Measurements from ENCODE around the gene GGT6. TPM values are rescaled to one million over a fixed set of nuclear protein-coding genes. Genes with fewer than 3 reads are reported as not detected.

Gene GGT6
- total RNA-seq, 2 experiments from 2014 or later, result not detected

DNA sequence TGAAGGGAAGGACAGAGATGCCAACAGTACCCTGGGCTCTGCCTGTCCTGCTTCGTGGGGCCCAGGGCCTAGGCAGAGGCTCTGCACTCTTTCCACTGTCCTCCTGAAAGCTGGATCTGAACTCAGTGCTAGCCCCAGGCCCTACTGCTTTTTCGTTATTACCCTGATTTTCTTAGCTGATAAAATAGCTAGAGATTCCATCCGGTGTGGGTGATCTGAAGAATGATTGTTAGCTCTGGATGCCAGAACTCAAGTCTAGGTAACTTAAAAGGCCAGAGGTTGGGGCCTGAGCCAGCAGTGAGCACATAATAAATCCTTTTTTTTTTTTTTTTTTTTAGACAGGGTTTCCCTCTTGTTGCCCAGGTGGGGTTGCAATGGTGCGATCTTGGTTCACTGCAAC is 3.4 kb downstream of the GGT6 start:
- Mint-ChIP-seq H3K4me1 (ENCODE audit: low read depth) (peaks cover 41% of the 10 kb centered on the region), H3K36me3 (ENCODE audit: low read depth) (peaks cover 23% of the 10 kb centered on the region), H3K4me3 (peak overlapping the region; percentile 97), H3K27me3 (no peaks in the 10 kb centered on the region), H3K9me3 (no peaks in the 10 kb centered on the region), H3K27ac (peak overlapping the region; percentile 96)
- Histone ChIP-seq H3K36me3 (ENCODE audit: insufficient read depth, low read length) (peaks cover 13% of the 10 kb centered on the region), H3K27me3 (ENCODE audit: control insufficient read depth in 1 of 2, insufficient read depth in 2 of 2, low read length in 2 of 2) (no peaks in the 10 kb centered on the region), H3K9me3 (ENCODE audit: control insufficient read depth in 1 of 2, insufficient read depth in 1 of 2, low read length in 2 of 2) (peaks cover 0 to 3% of the 10 kb centered on the region in 2 experiments), H3K4me3 (ENCODE audit: low read length) (no peak overlapping the region), H3K4me1 (ENCODE audit: insufficient read depth, low read length) (peaks cover 32% of the 10 kb centered on the region), H3K27ac (ENCODE audit: low read depth in 1 of 2, low read length in 2 of 2) (no peak overlapping the region)
- DNase-seq, result no peak
- CTCF ChIA-PET, result interaction anchor here (1.3 to 1.9 kb wide), 2 partner anchors 8 to 11 kb away, joined by 3 to 7 read pairs; no protein-coding TSS in a partner anchor
- no peak for ATAC-seq (ENCODE audit: poor library complexity)
- intact Hi-C loops (cut with DNase I, micrococcal nuclease), result loop anchor here in 1 of 2 experiments (5.0 kb wide), 1 partner anchor 295 kb away; the partner anchor contains the start of gene ANKFY1
- POLR2A ChIA-PET, result no interaction called here
- no peak for TF ChIP-seq CTCF (IDR thresholded peaks at IDR 0.05)

DNA sequence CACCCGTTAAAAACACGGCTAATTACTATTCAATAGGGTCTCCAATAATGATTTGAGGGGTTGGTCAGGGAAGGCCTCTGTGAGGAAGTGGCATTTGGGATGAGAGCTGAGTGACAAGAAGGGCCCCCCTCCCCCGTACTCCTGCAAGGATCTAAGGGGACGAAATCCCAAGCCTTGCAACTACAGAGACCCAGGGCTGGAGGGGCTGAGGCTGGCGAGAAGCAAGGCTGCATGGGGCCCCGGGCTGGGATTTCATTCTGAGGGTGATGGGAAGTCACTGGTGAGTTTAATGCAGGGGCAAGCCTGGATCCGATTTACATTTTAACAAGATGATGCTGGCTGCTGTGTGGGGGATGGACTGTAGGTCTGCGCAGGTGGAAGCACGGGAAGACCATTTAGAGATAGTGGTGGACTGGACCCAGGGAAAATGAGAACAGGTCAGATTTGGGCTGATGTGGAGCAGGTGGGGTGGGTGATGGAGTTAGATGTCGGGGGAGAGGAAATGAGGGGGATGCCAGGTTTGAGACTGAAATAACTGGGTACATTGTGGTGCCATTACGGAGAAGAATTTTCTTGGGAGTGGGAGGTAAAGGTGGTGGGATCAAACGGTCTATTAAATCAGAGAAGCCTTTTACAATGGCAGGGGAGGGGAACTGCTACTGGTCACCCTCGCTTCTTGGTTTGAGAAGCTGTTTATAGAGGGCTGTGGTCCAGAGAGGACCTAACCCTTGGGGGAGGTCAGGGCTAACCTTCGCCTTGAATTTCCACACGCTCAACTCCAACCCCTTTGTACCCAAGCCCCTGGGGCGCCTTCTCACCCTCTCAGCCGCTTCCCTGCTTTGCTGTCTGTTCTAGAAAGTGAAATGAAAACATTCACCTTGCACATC is 4.3 kb downstream of the GGT6 start:
- ChIA-PET CTCF (interaction anchor here (1.3 to 1.9 kb wide), 2 partner anchors 9 to 11 kb away, joined by 3 to 7 read pairs; no protein-coding TSS in a partner anchor), POLR2A (interaction anchor here (1.0 to 1.7 kb wide), 7 partner anchors 11 to 413 kb away, joined by 3 to 7 read pairs (median 4); partner anchors contain the start of genes CYB5D2 and ZZEF1)
- Histone ChIP-seq H3K36me3 (ENCODE audit: insufficient read depth, low read length) (peaks cover 20% of the 10 kb centered on the region), H3K4me1 (ENCODE audit: insufficient read depth, low read length) (peaks cover 30% of the 10 kb centered on the region), H3K27ac (ENCODE audit: low read depth in 1 of 2, low read length in 2 of 2) (peak overlapping the region; percentile 82), H3K27me3 (ENCODE audit: control insufficient read depth in 1 of 2, insufficient read depth in 2 of 2, low read length in 2 of 2) (no peaks in the 10 kb centered on the region), H3K9me3 (ENCODE audit: control insufficient read depth in 1 of 2, insufficient read depth in 1 of 2, low read length in 2 of 2) (peaks cover 0 to 3% of the 10 kb centered on the region in 2 experiments), H3K4me3 (ENCODE audit: low read length) (peak overlapping the region; percentile 99)
- Mint-ChIP-seq H3K4me3 (peak overlapping the region; percentile 97), H3K9me3 (no peaks in the 10 kb centered on the region), H3K36me3 (ENCODE audit: low read depth) (peaks cover 29% of the 10 kb centered on the region), H3K27me3 (no peaks in the 10 kb centered on the region), H3K27ac (peak overlapping the region; percentile 96), H3K4me1 (ENCODE audit: low read depth) (peaks cover 34% of the 10 kb centered on the region)
- DNase-seq (no peak), ATAC-seq (ENCODE audit: poor library complexity) (no peak)
- TF ChIP-seq CTCF (IDR thresholded peaks at IDR 0.05), result no peak
- intact Hi-C loops (cut with DNase I, micrococcal nuclease), result loop anchor here in 1 of 2 experiments (5.0 kb wide), 1 partner anchor 294 kb away; the partner anchor contains the start of gene ANKFY1

DNA sequence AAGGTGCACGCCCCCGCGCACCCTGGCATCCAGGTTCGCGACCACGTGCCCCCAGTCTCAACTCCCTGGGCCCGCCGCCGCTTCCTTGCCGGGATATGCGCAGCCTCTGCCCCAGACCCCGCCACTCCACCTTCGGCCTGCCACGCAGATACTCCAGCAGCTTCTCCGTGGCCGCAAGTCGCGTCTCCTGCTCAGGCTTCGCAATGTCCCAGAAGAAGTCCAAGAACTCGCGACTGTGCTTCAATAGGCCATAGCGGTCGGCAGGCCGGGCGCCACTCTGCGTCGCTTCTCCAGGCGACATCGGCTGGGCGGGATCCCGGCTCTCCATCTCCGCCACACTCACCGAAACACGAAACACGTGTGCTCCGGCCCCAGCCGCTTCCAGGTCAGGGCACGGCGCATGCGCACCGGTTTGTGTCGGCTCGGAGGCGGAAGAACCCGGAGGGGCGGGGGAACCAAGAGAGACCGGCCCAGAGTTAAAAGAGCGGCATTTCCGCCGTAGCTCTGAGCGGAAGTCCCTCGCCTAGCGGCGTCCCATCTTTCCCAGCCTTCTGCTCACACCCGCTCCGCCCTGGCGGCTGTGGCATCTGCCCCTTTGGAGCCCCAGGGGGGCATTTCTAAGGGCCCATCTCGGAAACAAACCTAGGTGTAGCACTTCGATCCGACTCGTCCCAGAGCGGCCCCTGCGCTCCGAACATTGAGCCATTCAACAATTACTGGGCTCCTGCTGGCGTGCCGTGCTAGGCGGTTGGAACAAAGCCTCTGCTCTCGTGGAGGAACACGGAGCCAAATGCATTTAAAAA is 5.2 kb downstream of the GGT6 start, which contains the start of gene MYBBP1A:
Gene MYBBP1A (minus strand): TSS at position 388 of the 803 bp plus-strand sequence. CDS start 60 bp downstream, at position 328.
- peak; percentile 91 to 99 (median 97) for DNase-seq
- CTCF ChIA-PET, result interaction anchor here (1.1 to 1.3 kb wide), 2 partner anchors 10 to 11 kb away, joined by 3 to 5 read pairs; no protein-coding TSS in a partner anchor
- intact Hi-C loops (cut with DNase I, micrococcal nuclease), result loop anchor here in 1 of 2 experiments (5.0 kb wide), 1 partner anchor 293 kb away; the partner anchor contains the start of gene ANKFY1
- no peak for TF ChIP-seq CTCF (IDR thresholded peaks at IDR 0.05)
- Mint-ChIP-seq H3K9me3 (no peaks in the 10 kb centered on the region), H3K27me3 (no peaks in the 10 kb centered on the region), H3K36me3 (ENCODE audit: low read depth) (peaks cover 39% of the 10 kb centered on the region), H3K27ac (peak within 1 kb of the TSS; percentile 96), H3K4me1 (ENCODE audit: low read depth) (peaks cover 32% of the 10 kb centered on the region), H3K4me3 (peak within 1 kb of the TSS; percentile 97)
- peak within 1 kb of the TSS; percentile 99 for H3K4me3 ChIP-seq (ENCODE audit: low read length)
- POLR2A ChIA-PET, result interaction anchor here (1.0 to 1.7 kb wide), 8 partner anchors 12 to 412 kb away, joined by 3 to 7 read pairs (median 4); partner anchors contain the start of genes CYB5D2, SPNS2 and ZZEF1
- peak within 1 kb of the TSS; percentile 82 for H3K27ac ChIP-seq (ENCODE audit: low read depth in 1 of 2, low read length in 2 of 2)
- peak; percentile 95 for ATAC-seq (ENCODE audit: poor library complexity)
- H3K36me3 ChIP-seq (ENCODE audit: insufficient read depth, low read length), result peaks cover 29% of the 10 kb centered on the region
- peaks cover 0 to 3% of the 10 kb centered on the region in 2 experiments for H3K9me3 ChIP-seq (ENCODE audit: control insufficient read depth in 1 of 2, insufficient read depth in 1 of 2, low read length in 2 of 2)
- H3K4me1 ChIP-seq (ENCODE audit: insufficient read depth, low read length), result peaks cover 38% of the 10 kb centered on the region
- H3K27me3 ChIP-seq (ENCODE audit: control insufficient read depth in 1 of 2, insufficient read depth in 2 of 2, low read length in 2 of 2), result no peaks in the 10 kb centered on the region

All from CD4-positive, alpha-beta T cell (primary cell).